Spleen (tissue), 11 donors: ENCODE data around the gene ZMYND8. TPM values are rescaled to one million over a fixed set of nuclear protein-coding genes. Genes with fewer than 3 reads are reported as not detected.
A peak's percentile ranks its signal among the peaks of the same experiment; 100 is the strongest.

ENCODE experiments used
- DNase-seq: peaks from one replicate; pipeline ENCODE4 v3.0.0-alpha.2; 2020
- H3K27ac ChIP-seq, 8 donors: fragments of 200-600 bp; sonication (generic) in 7 of 8; 1 replicate in 4 of 8; 2 replicates in 4 of 8; pipeline versions ENCODE4 v1.5.0 to v1.8.0; 2016 to 2021; ENCODE audit warnings: inconsistent platforms in 4 of 8, mild to moderate bottlenecking in 4 of 8, moderate library complexity in 1 of 8
- H3K27me3 ChIP-seq, 7 donors: fragments of 200-600 bp; sonication (generic) in 6 of 7; replicated peaks in 1 of 7; 1 replicate in 4 of 7; 2 replicates in 3 of 7; pipeline versions ENCODE4 v1.5.0 to v1.8.0; 2016 to 2021; ENCODE audit warnings: inconsistent platforms in 3 of 7, mild to moderate bottlenecking in 1 of 7
- H3K36me3 ChIP-seq, 6 donors: fragments of 200-600 bp; sonication (generic) in 5 of 6; 1 replicate in 4 of 6; 2 replicates in 2 of 6; pipeline versions ENCODE4 v1.5.0 to v1.8.0; 2016 to 2021; ENCODE audit warnings: inconsistent platforms in 2 of 6
- H3K4me1 ChIP-seq, 6 donors: fragments of 200-600 bp; sonication (generic) in 5 of 6; 1 replicate in 3 of 6; 2 replicates in 3 of 6; pipeline versions ENCODE4 v1.5.0 to v1.8.0; 2016 to 2021; ENCODE audit warnings: inconsistent platforms in 3 of 6
- H3K4me3 ChIP-seq, 8 donors: fragments of 200-600 bp; sonication (generic) in 7 of 8; 1 replicate in 4 of 8; 2 replicates in 4 of 8; pipeline versions ENCODE4 v1.5.0 to v1.8.0; 2016 to 2021; ENCODE audit warnings: inconsistent platforms in 4 of 8, mild to moderate bottlenecking in 4 of 8, moderate library complexity in 2 of 8
- H3K9me3 ChIP-seq, 8 donors: fragments of 200-600 bp; sonication (generic) in 7 of 8; 1 replicate in 4 of 8; 2 replicates in 4 of 8; pipeline versions ENCODE4 v1.5.0 to v1.8.0; 2016 to 2021; ENCODE audit warnings: inconsistent platforms in 4 of 8
- POLR2A ChIP-seq, 3 donors: fragments of 450-650 bp; IDR thresholded peaks; one replicate each; pipeline ENCODE4 v1.5.1; 2017; ENCODE audit warnings: antibody characterized with exemption in 3 of 3, mild to moderate bottlenecking in 1 of 3
- POLR2AphosphoS5 ChIP-seq, 3 donors: sonication (generic); formaldehyde crosslinking; IDR thresholded peaks; one replicate each; pipeline ENCODE4 v1.5.1; 2017; ENCODE audit warnings: antibody characterized with exemption in 3 of 3
- WGBS, 5 donors: extraction: QIAGEN DNeasy Blood & Tissue Kit in 3 of 5; methylation state at CpG; one replicate each; pipeline versions ENCODE4 v1.1.5 to v1.1.7; 2013 to 2018; 5-methylcytosine and 5-hydroxymethylcytosine counted together
- intact Hi-C: fragments of 100-400 bp; cut with DNase I; formaldehyde crosslinking; loops from one replicate; pipeline ENCODE4 v1.15.0; 2023; ENCODE audit warnings: low total_unique reads
- polyA plus RNA-seq, 3 donors: library from polyadenylated mRNA; stranded (reverse); fragments of 200-250 nt; gene quantifications; one replicate each; pipeline ENCODE4 v1.2.1, GENCODE V29; 2013
- total RNA-seq, 7 donors: library from RNA; depleted of rRNA in 3 of 7; stranded (reverse); fragments of >200 nt in 3 of 7; fragmentation: NEBNext Ultra II Directional in 4 of 7; extraction: Animal tissue kit (Norgen Biotek cat#: 25700) in 4 of 7; gene quantifications; one replicate each; pipeline versions ENCODE4 v1.1.0 to v1.2.1, GENCODE V29; 2016 to 2021
- TF ChIP-seq, protein P1 (sequence below), 11 experiments: fragments of 200-600 bp in 7 of 11; fragments of 450-650 bp in 4 of 11; sonication (generic) in 4 of 11; IDR thresholded peaks in 8 of 11; conservative IDR thresholded peaks in 3 of 11; 1 replicate in 7 of 11; 2 replicates in 4 of 11; pipeline versions ENCODE4 v1.4.0 to v1.8.0; 2016 to 2021; ENCODE audit warnings: antibody characterized with exemption in 11 of 11, inconsistent platforms in 4 of 11, mild to moderate bottlenecking in 1 of 11
- donor health status: healthy with polysubstance abuse.
- donor health status: DM: no; HTN: no; CAD: no; lungs with moderate emphysema.
- donor health status: DM: no; HTN: no; CAD: no.
- donor health status: Bipolar disorder and iron deficiency.
- donor health status: healthy.
- donor health status: DM: no; HTN: no; CAD: no.
- donor health status: DM: yes; HTN: yes; CAD: no.

The ZMYND8 gene
- total and polyA plus RNA-seq, 10 donors, result 12.5 to 64.0 (median 46.8) TPM

DNA sequence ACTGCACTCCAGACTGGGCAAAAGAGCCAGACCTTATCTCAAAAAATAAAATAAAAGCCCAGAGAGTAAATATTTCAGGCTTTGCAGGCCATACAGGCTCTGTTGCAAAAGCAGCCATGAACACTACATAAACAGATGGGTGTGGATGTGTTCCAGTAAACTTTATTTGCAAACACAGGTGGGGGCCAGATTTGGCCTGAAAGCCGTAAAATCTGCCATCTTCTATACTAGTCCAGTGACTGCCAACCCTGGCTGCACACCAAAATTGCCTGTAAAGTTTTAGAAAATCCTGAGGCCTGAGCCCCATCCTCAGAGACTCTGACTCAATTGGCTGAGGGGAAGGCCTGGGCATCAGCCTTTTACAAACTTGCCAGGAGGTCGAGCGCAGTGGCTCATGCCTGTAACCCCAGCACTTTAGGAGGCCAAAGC lies 103.6 kb downstream of the ZMYND8 start:
- intact Hi-C loops, result no loop called here
- H3K4me3 ChIP-seq, result no peak overlapping the region
- no peaks in the 10 kb centered on the region for H3K27me3 ChIP-seq
- H3K27ac ChIP-seq, result peak overlapping the region in 6 of 8 donors; percentile 12 to 55 (median 33)
- no peaks in the 10 kb centered on the region for H3K9me3 ChIP-seq
- TF ChIP-seq, protein P1, sequence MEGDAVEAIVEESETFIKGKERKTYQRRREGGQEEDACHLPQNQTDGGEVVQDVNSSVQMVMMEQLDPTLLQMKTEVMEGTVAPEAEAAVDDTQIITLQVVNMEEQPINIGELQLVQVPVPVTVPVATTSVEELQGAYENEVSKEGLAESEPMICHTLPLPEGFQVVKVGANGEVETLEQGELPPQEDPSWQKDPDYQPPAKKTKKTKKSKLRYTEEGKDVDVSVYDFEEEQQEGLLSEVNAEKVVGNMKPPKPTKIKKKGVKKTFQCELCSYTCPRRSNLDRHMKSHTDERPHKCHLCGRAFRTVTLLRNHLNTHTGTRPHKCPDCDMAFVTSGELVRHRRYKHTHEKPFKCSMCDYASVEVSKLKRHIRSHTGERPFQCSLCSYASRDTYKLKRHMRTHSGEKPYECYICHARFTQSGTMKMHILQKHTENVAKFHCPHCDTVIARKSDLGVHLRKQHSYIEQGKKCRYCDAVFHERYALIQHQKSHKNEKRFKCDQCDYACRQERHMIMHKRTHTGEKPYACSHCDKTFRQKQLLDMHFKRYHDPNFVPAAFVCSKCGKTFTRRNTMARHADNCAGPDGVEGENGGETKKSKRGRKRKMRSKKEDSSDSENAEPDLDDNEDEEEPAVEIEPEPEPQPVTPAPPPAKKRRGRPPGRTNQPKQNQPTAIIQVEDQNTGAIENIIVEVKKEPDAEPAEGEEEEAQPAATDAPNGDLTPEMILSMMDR (IDR thresholded peaks at IDR 0.05 in 8 of 11, conservative IDR thresholded peaks at IDR 0.05 in 3 of 11), result no peak
- TF ChIP-seq POLR2AphosphoS5 (IDR thresholded peaks at IDR 0.05) (no peak), POLR2A (IDR thresholded peaks at IDR 0.05) (no peak)
- H3K36me3 ChIP-seq, result peaks cover 0 to 95% (median 44%) of the 10 kb centered on the region in 6 donors
- H3K4me1 ChIP-seq, result peaks cover 4 to 49% (median 17%) of the 10 kb centered on the region in 6 donors
- WGBS, 5 donors, result 92 to 97% (median 96%) methylated on average over 3 of the region's 3 CpGs
- DNase-seq, result no peak

DNA sequence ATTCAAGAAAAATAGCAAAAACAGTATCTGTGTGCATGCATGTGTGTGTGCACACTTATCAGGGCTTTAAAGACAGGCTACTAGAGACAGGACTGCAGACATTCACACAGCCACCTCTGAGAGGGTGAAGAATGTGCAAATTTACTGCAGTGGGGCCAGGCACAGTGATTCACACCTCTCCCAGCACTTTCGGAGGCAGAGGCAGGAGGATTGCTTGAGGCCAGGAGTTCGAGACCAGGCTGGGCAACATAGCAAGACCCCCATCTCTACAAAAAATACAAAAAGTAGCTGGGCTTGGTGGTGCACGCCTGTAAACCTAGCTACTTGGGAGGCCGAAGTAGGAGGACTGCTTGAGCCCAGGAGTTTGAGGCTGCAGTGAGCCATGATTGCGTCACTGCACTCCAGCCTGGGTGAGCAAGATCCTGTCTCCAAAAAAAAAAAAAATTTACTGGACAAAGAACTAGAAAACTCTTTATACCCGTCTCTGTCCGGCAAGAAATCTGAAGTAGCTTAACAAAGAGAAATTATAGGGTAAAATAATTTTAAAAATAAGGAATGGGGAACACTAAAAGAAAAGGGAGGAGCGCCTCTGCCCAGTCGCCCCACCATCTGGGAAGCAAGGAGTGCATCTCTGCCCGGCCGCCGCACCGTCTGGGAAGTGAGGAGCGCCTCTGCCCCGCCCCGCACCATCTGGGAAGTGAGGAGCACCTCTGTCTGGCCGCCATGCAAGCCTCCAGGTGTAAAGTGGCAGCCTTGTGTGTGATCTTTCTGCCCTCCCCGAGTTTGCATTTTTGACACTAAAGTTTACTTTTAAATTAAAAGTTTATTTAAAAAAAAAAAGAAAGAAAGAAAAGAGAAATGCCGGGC lies 105.1 kb downstream of the ZMYND8 start:
- H3K4me1 ChIP-seq, result peaks cover 0 to 39% (median 10%) of the 10 kb centered on the region in 6 donors
- DNase-seq, result no peak
- peak in 1 of 3 donors; percentile 22 for TF ChIP-seq POLR2AphosphoS5 (IDR thresholded peaks at IDR 0.05)
- TF ChIP-seq, protein P1 (IDR thresholded peaks at IDR 0.05 in 8 of 11, conservative IDR thresholded peaks at IDR 0.05 in 3 of 11), result no peak
- H3K9me3 ChIP-seq, result no peaks in the 10 kb centered on the region
- H3K4me3 ChIP-seq, result no peak overlapping the region
- 92 to 97% (median 96%) methylated on average over 19 of the region's 19 CpGs for WGBS, 5 donors
- H3K27me3 ChIP-seq, result no peaks in the 10 kb centered on the region
- H3K27ac ChIP-seq, result peak overlapping the region in 3 of 8 donors; percentile 26 to 55 (median 47)
- H3K36me3 ChIP-seq, result peaks cover 0 to 97% (median 59%) of the 10 kb centered on the region in 6 donors
- intact Hi-C loops, result no loop called here

DNA sequence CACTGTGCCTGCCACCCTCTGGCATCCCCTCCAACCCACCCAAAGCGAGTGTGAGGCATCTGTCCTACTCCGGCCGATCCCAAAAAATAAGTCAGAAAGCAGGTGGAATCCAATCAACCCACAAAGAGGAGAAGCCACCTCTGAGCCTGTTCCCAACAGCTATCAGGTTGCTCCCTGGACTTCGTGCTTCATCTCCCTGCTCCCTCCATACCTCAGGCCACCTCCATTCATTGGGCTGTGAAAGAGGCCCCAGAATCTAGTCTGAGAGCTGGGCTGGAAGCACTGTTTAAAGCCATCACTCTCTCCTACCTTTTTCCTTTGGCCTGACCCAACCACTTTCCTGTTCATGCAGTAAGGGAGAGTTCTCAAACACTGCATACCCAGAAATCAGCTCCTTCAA lies 106.1 kb downstream of the ZMYND8 start:
- H3K27ac ChIP-seq, result no peak overlapping the region
- DNase-seq, result no peak
- 94 to 99% (median 97%) methylated on average over 4 of the region's 4 CpGs for WGBS, 5 donors
- peaks cover 0 to 100% (median 70%) of the 10 kb centered on the region in 6 donors for H3K36me3 ChIP-seq
- no peaks in the 10 kb centered on the region for H3K27me3 ChIP-seq
- intact Hi-C loops, result no loop called here
- TF ChIP-seq, protein P1 (IDR thresholded peaks at IDR 0.05 in 8 of 11, conservative IDR thresholded peaks at IDR 0.05 in 3 of 11), result no peak
- TF ChIP-seq POLR2AphosphoS5 (IDR thresholded peaks at IDR 0.05) (no peak), POLR2A (IDR thresholded peaks at IDR 0.05) (no peak)
- H3K9me3 ChIP-seq, result no peaks in the 10 kb centered on the region
- peaks cover 0 to 39% (median 10%) of the 10 kb centered on the region in 6 donors for H3K4me1 ChIP-seq
- no peak overlapping the region for H3K4me3 ChIP-seq

DNA sequence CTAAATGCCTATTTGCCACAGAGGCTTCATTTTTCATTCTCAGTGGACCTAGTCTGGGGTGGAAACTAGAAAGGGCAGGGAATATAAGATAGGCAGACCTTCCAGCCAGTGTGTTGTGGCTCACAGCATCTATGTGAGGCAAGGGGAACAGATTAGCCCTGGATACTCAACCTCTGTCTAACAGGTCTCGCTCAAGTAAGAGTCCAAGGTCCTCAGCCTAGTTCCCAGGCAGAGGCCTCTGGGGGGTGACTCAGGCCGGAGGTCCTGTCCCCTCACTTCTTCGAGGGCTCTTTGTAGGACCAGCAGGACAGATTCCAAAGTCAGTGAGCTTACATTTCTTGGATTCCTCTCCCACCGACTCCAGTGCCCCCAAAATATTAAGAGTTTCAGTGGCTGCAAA lies 106.6 kb downstream of the ZMYND8 start:
- Histone ChIP-seq H3K27me3 (no peaks in the 10 kb centered on the region), H3K36me3 (peaks cover 0 to 100% (median 74%) of the 10 kb centered on the region in 6 donors), H3K4me1 (peaks cover 0 to 39% (median 10%) of the 10 kb centered on the region in 6 donors), H3K4me3 (no peak overlapping the region), H3K9me3 (no peaks in the 10 kb centered on the region), H3K27ac (no peak overlapping the region)
- no peak for TF ChIP-seq POLR2A (IDR thresholded peaks at IDR 0.05)
- 89 to 95% (median 93%) methylated on average over 4 of the region's 4 CpGs for WGBS, 5 donors
- no peak for DNase-seq
- intact Hi-C loops, result no loop called here
